ENCODE data around the gene UTS2B. TPM values are rescaled to one million over a fixed set of nuclear protein-coding genes. Genes with fewer than 3 reads are reported as not detected.

The UTS2B gene
- total and polyA plus RNA-seq, 9 donors = 0.60 to 1.0 (median 0.92) TPM

- Histone ChIP-seq H3K4me3 (no peak overlapping the region), H3K4me1 (ENCODE audit: insufficient read depth) (no peaks in the 10 kb centered on the region), H3K9me3 (no peaks in the 10 kb centered on the region), H3K27ac (no peak overlapping the region), H3K36me3 (no peaks in the 10 kb centered on the region), H3K27me3 (no peaks in the 10 kb centered on the region)
- intact Hi-C loops (cut with DNase I) = no loop called here
- no peak for DNase-seq
- TF ChIP-seq POLR2A (IDR thresholded peaks at IDR 0.05) (no peak), CTCF (IDR thresholded peaks at IDR 0.05) (no peak), EP300 (IDR thresholded peaks at IDR 0.05) (no peak)
- WGBS, 3 donors = 90 to 91% (median 91%) methylated on average over 2 of the region's 2 CpGs
These were observed 32.3 kb upstream of the UTS2B start for GRCh38 chr3:191362524-191363090.

GRCh38 chr3:191362037-191362436, 31.7 kb upstream of the UTS2B start:
- Histone ChIP-seq H3K27ac (no peak overlapping the region), H3K27me3 (no peaks in the 10 kb centered on the region), H3K4me3 (no peak overlapping the region), H3K36me3 (no peaks in the 10 kb centered on the region), H3K4me1 (ENCODE audit: insufficient read depth) (peaks cover 2% of the 10 kb centered on the region), H3K9me3 (no peaks in the 10 kb centered on the region)
- DNase-seq = no peak
- TF ChIP-seq POLR2A (IDR thresholded peaks at IDR 0.05) = no peak
- no peak for TF ChIP-seq EP300 (IDR thresholded peaks at IDR 0.05)
- no peak for TF ChIP-seq CTCF (IDR thresholded peaks at IDR 0.05)
- WGBS, 3 donors = 86 to 90% (median 87%) methylated on average over 4 of the region's 4 CpGs
- intact Hi-C loops (cut with DNase I) = no loop called here

- Histone ChIP-seq H3K9me3 (no peaks in the 10 kb centered on the region), H3K36me3 (no peaks in the 10 kb centered on the region), H3K4me3 (no peak overlapping the region), H3K27me3 (no peaks in the 10 kb centered on the region), H3K4me1 (ENCODE audit: insufficient read depth) (peaks cover 2% of the 10 kb centered on the region), H3K27ac (no peak overlapping the region)
- TF ChIP-seq EP300 (IDR thresholded peaks at IDR 0.05) (no peak), POLR2A (IDR thresholded peaks at IDR 0.05) (no peak), CTCF (IDR thresholded peaks at IDR 0.05) (no peak)
- intact Hi-C loops (cut with DNase I) = no loop called here
- 94 to 100% (median 100%) methylated on average over 1 of the region's 1 CpG for WGBS, 3 donors
- no peak for DNase-seq
These were observed 31.1 kb upstream of the UTS2B start for GRCh38 chr3:191361456-191361855.

- peaks cover 5% of the 10 kb centered on the region for H3K4me1 ChIP-seq (ENCODE audit: insufficient read depth)
- no peaks in the 10 kb centered on the region for H3K27me3 ChIP-seq
- H3K27ac ChIP-seq = no peak overlapping the region
- DNase-seq = no peak
- TF ChIP-seq EP300 (IDR thresholded peaks at IDR 0.05) (no peak), CTCF (IDR thresholded peaks at IDR 0.05) (no peak), POLR2A (IDR thresholded peaks at IDR 0.05) (no peak)
- no peaks in the 10 kb centered on the region for H3K9me3 ChIP-seq
- no peak overlapping the region for H3K4me3 ChIP-seq
- intact Hi-C loops (cut with DNase I) = no loop called here
- 89 to 91% (median 89%) methylated on average over 3 of the region's 3 CpGs for WGBS, 3 donors
- no peaks in the 10 kb centered on the region for H3K36me3 ChIP-seq
These were observed 30.3 kb upstream of the UTS2B start for GRCh38 chr3:191360620-191361019.

Measured in ovary (tissue), 9 donors.